Ascending aorta (tissue), 2 donors: ENCODE measurements around the gene GREB1. TPM values are rescaled to one million over a fixed set of nuclear protein-coding genes. Genes with fewer than 3 reads are reported as not detected.

ENCODE experiments used
- DNase-seq, 2 donors: peaks; one replicate each; pipeline ENCODE4 v3.0.0-alpha.2; 2019; ENCODE audit warnings: low spot score in 2 of 2
- H3K27ac ChIP-seq, 2 donors: fragments of 200-600 bp; sonication (generic); one replicate each; pipeline ENCODE4 v1.5.1; 2016 to 2017; ENCODE audit warnings: mild to moderate bottlenecking in 1 of 2
- H3K27me3 ChIP-seq: fragments of 200-600 bp; sonication (generic); one replicate; pipeline ENCODE4 v1.5.1; 2017
- H3K36me3 ChIP-seq, 2 donors: fragments of 200-600 bp; sonication (generic); one replicate each; pipeline ENCODE4 v1.5.1; 2016
- H3K4me1 ChIP-seq, 2 donors: fragments of 200-600 bp; sonication (generic); one replicate each; pipeline ENCODE4 v1.5.1; 2016 to 2017; ENCODE audit warnings: mild to moderate bottlenecking in 1 of 2
- H3K4me3 ChIP-seq, 2 donors: fragments of 200-600 bp; sonication (generic); one replicate each; pipeline ENCODE4 v1.5.1; 2016 to 2017; ENCODE audit warnings: mild to moderate bottlenecking in 1 of 2
- H3K9me3 ChIP-seq, 2 donors: fragments of 200-600 bp; sonication (generic); one replicate each; pipeline ENCODE4 v1.5.1; 2016
- intact Hi-C: fragments of 100-400 bp; cut with DNase I; formaldehyde crosslinking; loops from one replicate; pipeline ENCODE4 v1.15.1; 2023
- total RNA-seq: library from RNA; depleted of rRNA; stranded (reverse); fragments of >200 nt; gene quantifications from one replicate; pipeline ENCODE4 v1.1.0, GENCODE V29; 2016
- TF ChIP-seq, protein P1 (sequence below), 3 experiments: fragments of 200-600 bp in 2 of 3; fragments of 450-650 bp in 1 of 3; sonication (generic) in 2 of 3; IDR thresholded peaks; one replicate each; pipeline ENCODE4 v1.5.1; 2016 to 2019; ENCODE audit warnings: antibody characterized with exemption in 3 of 3, mild to moderate bottlenecking in 1 of 3, moderate library complexity in 1 of 3

GREB1 gene
- total RNA-seq, 1 donor from 2014 or later: 5.9 TPM

- H3K27me3 ChIP-seq: no peaks in the 10 kb centered on the region
- no peaks in the 10 kb centered on the region for H3K36me3 ChIP-seq
- intact Hi-C loops: no loop called here
- DNase-seq: no peak
- TF ChIP-seq, protein P1, sequence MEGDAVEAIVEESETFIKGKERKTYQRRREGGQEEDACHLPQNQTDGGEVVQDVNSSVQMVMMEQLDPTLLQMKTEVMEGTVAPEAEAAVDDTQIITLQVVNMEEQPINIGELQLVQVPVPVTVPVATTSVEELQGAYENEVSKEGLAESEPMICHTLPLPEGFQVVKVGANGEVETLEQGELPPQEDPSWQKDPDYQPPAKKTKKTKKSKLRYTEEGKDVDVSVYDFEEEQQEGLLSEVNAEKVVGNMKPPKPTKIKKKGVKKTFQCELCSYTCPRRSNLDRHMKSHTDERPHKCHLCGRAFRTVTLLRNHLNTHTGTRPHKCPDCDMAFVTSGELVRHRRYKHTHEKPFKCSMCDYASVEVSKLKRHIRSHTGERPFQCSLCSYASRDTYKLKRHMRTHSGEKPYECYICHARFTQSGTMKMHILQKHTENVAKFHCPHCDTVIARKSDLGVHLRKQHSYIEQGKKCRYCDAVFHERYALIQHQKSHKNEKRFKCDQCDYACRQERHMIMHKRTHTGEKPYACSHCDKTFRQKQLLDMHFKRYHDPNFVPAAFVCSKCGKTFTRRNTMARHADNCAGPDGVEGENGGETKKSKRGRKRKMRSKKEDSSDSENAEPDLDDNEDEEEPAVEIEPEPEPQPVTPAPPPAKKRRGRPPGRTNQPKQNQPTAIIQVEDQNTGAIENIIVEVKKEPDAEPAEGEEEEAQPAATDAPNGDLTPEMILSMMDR (IDR thresholded peaks at IDR 0.05): no peak
- H3K9me3 ChIP-seq: no peaks in the 10 kb centered on the region
- no peak overlapping the region for H3K4me3 ChIP-seq
- no peaks in the 10 kb centered on the region for H3K4me1 ChIP-seq
- H3K27ac ChIP-seq: no peak overlapping the region
Observed at GRCh38 chr2:11512431-11512830, 21.4 kb upstream of the GREB1 start.

DNA sequence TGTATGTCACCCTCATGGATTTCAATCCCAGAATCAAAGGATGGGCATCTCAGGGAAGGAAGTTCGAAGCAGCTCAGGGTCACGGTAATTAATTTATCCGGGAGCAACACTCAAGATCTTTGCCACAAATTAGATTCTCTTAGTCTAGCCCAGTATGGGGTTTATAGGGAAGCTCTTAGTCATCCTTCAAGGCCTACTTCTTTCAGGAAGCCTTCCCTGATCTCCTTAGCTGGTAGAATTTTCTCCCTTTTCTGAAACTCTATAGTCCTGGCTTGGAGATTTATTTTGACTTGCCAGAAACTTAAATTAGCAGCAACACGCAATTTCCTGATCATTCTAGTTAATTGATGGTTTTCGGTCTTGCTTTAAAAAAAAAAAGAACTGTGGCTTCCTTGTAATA lies 20.5 kb upstream of the GREB1 start:
- DNase-seq: no peak
- Histone ChIP-seq H3K36me3 (no peaks in the 10 kb centered on the region), H3K27me3 (no peaks in the 10 kb centered on the region), H3K4me1 (no peaks in the 10 kb centered on the region), H3K27ac (no peak overlapping the region), H3K4me3 (no peak overlapping the region), H3K9me3 (no peaks in the 10 kb centered on the region)
- TF ChIP-seq, protein P1 (IDR thresholded peaks at IDR 0.05): no peak
- intact Hi-C loops: no loop called here

GRCh38 chr2:11514081-11514730 lies 19.6 kb upstream of the GREB1 start:
- Histone ChIP-seq H3K4me1 (no peaks in the 10 kb centered on the region), H3K9me3 (no peaks in the 10 kb centered on the region), H3K4me3 (no peak overlapping the region), H3K27ac (no peak overlapping the region), H3K27me3 (no peaks in the 10 kb centered on the region), H3K36me3 (no peaks in the 10 kb centered on the region)
- no peak for DNase-seq
- intact Hi-C loops: no loop called here
- TF ChIP-seq, protein P1 (IDR thresholded peaks at IDR 0.05): no peak

DNA sequence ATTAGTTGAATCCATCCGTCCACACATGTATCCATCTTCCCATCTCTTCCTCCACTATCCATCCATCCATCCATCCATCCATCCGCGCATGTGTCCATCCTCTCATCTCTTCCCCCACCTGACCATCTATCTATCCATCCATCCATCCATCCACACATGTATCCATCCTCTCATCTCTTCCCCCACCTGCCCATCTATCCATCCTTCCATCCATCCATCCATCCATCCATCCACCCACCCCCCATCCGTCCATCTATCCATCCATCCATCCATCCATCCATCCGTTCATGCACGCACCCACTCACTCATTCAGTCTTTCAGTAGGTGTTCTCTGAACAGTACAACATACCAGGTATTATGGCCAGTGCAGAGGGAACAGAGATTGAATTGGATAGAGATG lies 18.9 kb upstream of the GREB1 start:
- no peak for DNase-seq
- Histone ChIP-seq H3K4me3 (no peak overlapping the region), H3K36me3 (no peaks in the 10 kb centered on the region), H3K9me3 (no peaks in the 10 kb centered on the region), H3K27ac (no peak overlapping the region), H3K4me1 (no peaks in the 10 kb centered on the region), H3K27me3 (no peaks in the 10 kb centered on the region)
- intact Hi-C loops: no loop called here
- TF ChIP-seq, protein P1 (IDR thresholded peaks at IDR 0.05): no peak

DNA sequence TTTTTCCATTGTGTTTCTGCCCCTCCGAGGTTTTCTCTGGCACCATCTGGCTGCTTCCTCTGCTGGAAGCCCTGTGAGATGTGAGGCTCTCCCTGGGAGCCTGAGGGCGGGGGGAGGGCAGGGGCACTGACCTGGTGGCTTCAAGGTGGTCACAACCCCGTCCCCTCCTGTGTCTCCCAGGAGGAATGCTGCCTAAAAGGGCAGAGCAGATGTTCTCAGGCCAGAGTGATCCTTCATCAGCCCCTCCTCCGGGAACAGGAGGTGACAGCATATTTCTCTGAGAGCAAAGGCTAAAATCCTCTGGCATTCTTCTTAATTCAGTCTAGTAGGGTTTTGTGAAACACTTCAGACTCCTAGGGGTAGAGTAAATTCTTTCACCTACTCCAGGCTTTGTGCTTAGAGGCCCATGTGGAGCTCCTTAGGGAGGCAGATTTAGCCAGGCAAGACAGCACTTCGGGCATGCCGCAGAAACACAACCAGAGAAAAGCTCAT lies 18.3 kb upstream of the GREB1 start:
- Histone ChIP-seq H3K36me3 (no peaks in the 10 kb centered on the region), H3K9me3 (no peaks in the 10 kb centered on the region), H3K4me3 (no peak overlapping the region), H3K27ac (no peak overlapping the region), H3K4me1 (no peaks in the 10 kb centered on the region), H3K27me3 (no peaks in the 10 kb centered on the region)
- intact Hi-C loops: no loop called here
- TF ChIP-seq, protein P1 (IDR thresholded peaks at IDR 0.05): no peak
- no peak for DNase-seq
